Mucosa of descending colon (tissue), 3 donors: ENCODE data around the gene THEM4. TPM values are rescaled to one million over a fixed set of nuclear protein-coding genes. Genes with fewer than 3 reads are reported as not detected.

Experiments
- ATAC-seq: fragments of 200-7000 bp; cut with Tn5 transposase; one replicate; pipeline ENCODE4 v1.9.1; 2020; ENCODE audit warnings: mild to moderate bottlenecking, moderate library complexity
- DNase-seq, 3 donors: peaks; one replicate each; pipeline ENCODE4 v3.0.0-alpha.2; 2020
- H3K36me3 ChIP-seq: fragments of 200-600 bp; one replicate; pipeline ENCODE4 v1.8.0; 2021; ENCODE audit warnings: low read depth, mild to moderate bottlenecking
- H3K4me1 ChIP-seq: fragments of 200-600 bp; one replicate; pipeline ENCODE4 v1.8.0; 2021; ENCODE audit warnings: low read depth, mild to moderate bottlenecking
- H3K4me3 ChIP-seq: fragments of 200-600 bp; one replicate; pipeline ENCODE4 v1.8.0; 2021; ENCODE audit warnings: mild to moderate bottlenecking
- H3K9me3 ChIP-seq: fragments of 200-600 bp; one replicate; pipeline ENCODE4 v1.8.0; 2021; ENCODE audit warnings: mild to moderate bottlenecking
- CTCF ChIP-seq: fragments of 200-600 bp; IDR thresholded peaks from one replicate; pipeline ENCODE4 v1.8.0; 2022; ENCODE audit warnings: antibody characterized with exemption, mild to moderate bottlenecking
- intact Hi-C, 2 donors: fragments of 100-400 bp; cut with DNase I in 1 of 2; cut with micrococcal nuclease in 1 of 2; formaldehyde crosslinking; loops; one replicate each; pipeline versions ENCODE4 v1.11.0 to v1.11.1; 2022; cut with DNase I, micrococcal nuclease
- total RNA-seq, 3 donors: library from RNA; stranded (reverse); fragmentation: NEBNext Ultra II Directional in 2 of 3; extraction: Animal tissue kit (Norgen Biotek cat#: 25700) in 2 of 3; gene quantifications; one replicate each; pipeline versions ENCODE4 v1.2.1 to v1.2.4, GENCODE V29; 2021 to 2023
- donor health status: DM: no; HTN: no; CAD: no; lungs with moderate emphysema.
- donor health status: DM: no; HTN: no; CAD: no.
- donor health status: DM: no; HTN: yes; CAD: no.

Gene THEM4
- total RNA-seq, 3 donors from 2014 or later = 9.1 to 12.7 (median 11.3) TPM

GRCh38 chr1:151825204-151825603 lies 84.1 kb downstream of the THEM4 start:
- no peak for TF ChIP-seq CTCF
- H3K36me3 ChIP-seq = no peaks in the 10 kb centered on the region
- intact Hi-C loops = no loop called here

More at GRCh38 chr1:151825204-151825603, 84.1 kb downstream of the THEM4 start:
- no peak for ATAC-seq
- Histone ChIP-seq H3K4me3 (no peak overlapping the region), H3K4me1 (no peaks in the 10 kb centered on the region), H3K9me3 (no peaks in the 10 kb centered on the region)
- no peak for DNase-seq

Other genes starting within 250 kb of the THEM4 start
- 1 to 10 TPM; 2.3 to 4.3 (median 2.8) TPM for gene CELF3, start 192.7 kb downstream of the THEM4 start, total RNA-seq
- not detected for gene RIIAD1, start 188.0 kb downstream of the THEM4 start, total RNA-seq
- 10 to 100 TPM; 46.5 to 51.2 (median 50.9) TPM for gene MRPL9, start 146.0 kb downstream of the THEM4 start, total RNA-seq
- 10 to 100 TPM in 1 of 3 donors, 1 to 10 TPM in 2; 5.8 to 11.4 (median 7.4) TPM for gene TDRKH, start 119.0 kb downstream of the THEM4 start, total RNA-seq
- gene LINGO4, start 104.1 kb downstream of the THEM4 start, total RNA-seq = under 1 TPM; 0.23 to 0.54 (median 0.24) TPM
- gene RORC, start 77.7 kb downstream of the THEM4 start, total RNA-seq = 10 to 100 TPM in 2 of 3 donors, 1 to 10 TPM in 1; 9.5 to 29.5 (median 17.7) TPM
- gene C2CD4D, start 69.7 kb downstream of the THEM4 start, total RNA-seq = 1 to 10 TPM in 1 of 3 donors, under 1 TPM in 2; 0.51 to 1.0 (median 0.61) TPM
- not detected for gene THEM5, start 55.8 kb downstream of the THEM4 start, total RNA-seq
- gene S100A10, start 84.3 kb upstream of the THEM4 start, total RNA-seq = 1,000 to 10,000 TPM in 2 of 3 donors, 100 to 1,000 TPM in 1; 540 to 1,335 (median 1,083) TPM
- gene S100A11, start 127.5 kb upstream of the THEM4 start, total RNA-seq = 100 to 1,000 TPM in 1 of 3 donors, 10 to 100 TPM in 2; 88.8 to 230 (median 93.8) TPM
- gene TCHHL1, start 179.6 kb upstream of the THEM4 start, total RNA-seq = not detected
- under 1 TPM in 2 of 3 donors, not detected in 1; 0.05 to 0.09 TPM for gene TCHH, start 205.9 kb upstream of the THEM4 start, total RNA-seq
- gene RPTN, start 249.7 kb upstream of the THEM4 start, total RNA-seq = not detected